NCI-H82 treated with DMSO at 0.1 percent for 48 hours (cell line): ENCODE data around the gene PRSS22.

Experiments used
- DNase-seq: peaks from one replicate; lab custom pipeline; 2025; ENCODE audit not compliant: unreplicated experiment; lab: John Stamatoyannopoulos, UW

The PRSS22 gene

GRCh38 chr16:2829501-2830354 is 28.2 kb downstream of the PRSS22 start, which contains the start of gene ZG16B:
ZG16B (plus strand) TSS chr16:2830303; CDS start chr16:2830442, 139 bp downstream.
- DNase-seq: no peak

- no peak for DNase-seq
These were observed 29.0 kb downstream of the PRSS22 start for GRCh38 chr16:2828876-2829430.

GRCh38 chr16:2828521-2828840 is 29.5 kb downstream of the PRSS22 start:
- DNase-seq: no peak

GRCh38 chr16:2827831-2828520 is 30.0 kb downstream of the PRSS22 start:
- no peak for DNase-seq

- DNase-seq: no peak
These were observed 30.6 kb downstream of the PRSS22 start for GRCh38 chr16:2827374-2827791.

GRCh38 chr16:2826591-2827373 is 31.2 kb downstream of the PRSS22 start:
- no peak for DNase-seq

- no peak for DNase-seq
These were observed 32.1 kb downstream of the PRSS22 start for GRCh38 chr16:2825906-2826305.

- no peak for DNase-seq
These were observed 32.8 kb downstream of the PRSS22 start for GRCh38 chr16:2825049-2825742.

- no peak for DNase-seq
These were observed 33.3 kb downstream of the PRSS22 start for GRCh38 chr16:2824626-2825025.

- DNase-seq: no peak
These were observed 35.5 kb downstream of the PRSS22 start for GRCh38 chr16:2822496-2822895.

GRCh38 chr16:2822158-2822495 is 35.8 kb downstream of the PRSS22 start:
- no peak for DNase-seq

- no peak for DNase-seq
These were observed 36.3 kb downstream of the PRSS22 start for GRCh38 chr16:2821487-2822157.

- DNase-seq: no peak
These were observed 37.0 kb downstream of the PRSS22 start for GRCh38 chr16:2820836-2821486.

GRCh38 chr16:2819939-2820835 is 37.8 kb downstream of the PRSS22 start:
- no peak for DNase-seq

GRCh38 chr16:2819179-2819938 is 38.6 kb downstream of the PRSS22 start:
- no peak for DNase-seq

GRCh38 chr16:2818272-2818876 is 39.6 kb downstream of the PRSS22 start:
- no peak for DNase-seq
